RWPE2 (cell line): ENCODE measurements around the gene SPON2.

Experiments
- ATAC-seq: fragments of 200-7000 bp; cut with Tn5 transposase; 3 replicates; pipeline ENCODE4 v1.9.1; 2021; ENCODE audit warnings: low read depth
- DNase-seq: peaks from one replicate; pipeline ENCODE4 v3.0.0-alpha.2; 2020; ENCODE audit warnings: low spot score
- H3K27ac ChIP-seq: fragments of 450-650 bp; 2 replicates; pipeline ENCODE4 v1.5.1; 2017; ENCODE audit warnings: mild to moderate bottlenecking; ENCODE audit not compliant: poor library complexity, severe bottlenecking
- H3K27me3 ChIP-seq: fragments of 250-450 bp; sonication (Bioruptor Pico); 2 replicates; pipeline ENCODE4 v1.5.1; 2021; ENCODE audit warnings: mild to moderate bottlenecking, moderate library complexity; ENCODE audit not compliant: insufficient read depth, poor library complexity, severe bottlenecking
- H3K36me3 ChIP-seq: fragments of 250-450 bp; sonication (Bioruptor Pico); 2 replicates; pipeline ENCODE4 v1.5.1; 2020; ENCODE audit warnings: low read depth, mild to moderate bottlenecking, moderate library complexity
- H3K4me1 ChIP-seq: fragments of 250-450 bp; sonication (Bioruptor Pico); 2 replicates; pipeline ENCODE4 v1.5.1; 2021; ENCODE audit warnings: mild to moderate bottlenecking, moderate library complexity; ENCODE audit not compliant: insufficient read depth, poor library complexity, severe bottlenecking
- H3K4me3 ChIP-seq: fragments of 250-450 bp; sonication (Bioruptor Pico); 2 replicates; pipeline ENCODE4 v1.5.1; 2021; ENCODE audit warnings: mild to moderate bottlenecking, moderate library complexity; ENCODE audit not compliant: severe bottlenecking
- H3K9me3 ChIP-seq: fragments of 250-450 bp; sonication (Bioruptor Pico); 2 replicates; pipeline ENCODE4 v1.5.1; 2021; ENCODE audit warnings: mild to moderate bottlenecking, moderate library complexity; ENCODE audit not compliant: severe bottlenecking
- CTCF ChIP-seq: fragments of 450-650 bp; IDR thresholded peaks from one replicate; pipeline ENCODE4 v1.5.1; 2017; ENCODE audit warnings: mild to moderate bottlenecking, moderate library complexity; ENCODE audit not compliant: poor library complexity, severe bottlenecking

The SPON2 gene

GRCh38 chr4:1203026-1203616 lies 30.7 kb upstream of the SPON2 start:
- Histone ChIP-seq H3K36me3 (no peaks in the 10 kb centered on the region), H3K27me3 (no peaks in the 10 kb centered on the region), H3K9me3 (no peaks in the 10 kb centered on the region), H3K27ac (no peak overlapping the region), H3K4me3 (no peak overlapping the region), H3K4me1 (no peaks in the 10 kb centered on the region)
- TF ChIP-seq CTCF = no peak
- no peak for ATAC-seq
- DNase-seq = no peak

- H3K27ac ChIP-seq = no peak overlapping the region
- no peaks in the 10 kb centered on the region for H3K4me1 ChIP-seq
- ATAC-seq = no peak
- H3K9me3 ChIP-seq = no peaks in the 10 kb centered on the region
- no peak for TF ChIP-seq CTCF
- H3K4me3 ChIP-seq = no peak overlapping the region
- no peaks in the 10 kb centered on the region for H3K36me3 ChIP-seq
- peak; percentile 48 for DNase-seq
- H3K27me3 ChIP-seq = no peaks in the 10 kb centered on the region
Observed at GRCh38 chr4:1202526-1203011, 30.2 kb upstream of the SPON2 start.

- Histone ChIP-seq H3K27ac (no peak overlapping the region), H3K4me3 (no peak overlapping the region), H3K36me3 (no peaks in the 10 kb centered on the region), H3K9me3 (no peaks in the 10 kb centered on the region), H3K4me1 (no peaks in the 10 kb centered on the region), H3K27me3 (no peaks in the 10 kb centered on the region)
- DNase-seq (no peak), ATAC-seq (no peak)
- TF ChIP-seq CTCF = no peak
Observed at GRCh38 chr4:1201851-1202525, 29.6 kb upstream of the SPON2 start.

GRCh38 chr4:1200425-1201035 lies 28.1 kb upstream of the SPON2 start:
- no peaks in the 10 kb centered on the region for H3K27me3 ChIP-seq
- no peaks in the 10 kb centered on the region for H3K36me3 ChIP-seq
- no peak for TF ChIP-seq CTCF
- no peak overlapping the region for H3K27ac ChIP-seq
- H3K4me3 ChIP-seq = no peak overlapping the region
- DNase-seq = no peak
- H3K9me3 ChIP-seq = no peaks in the 10 kb centered on the region
- H3K4me1 ChIP-seq = no peaks in the 10 kb centered on the region
- ATAC-seq = 0 out of 3 replicates have a peak, but pooled peaks have one; percentile 8
